Head of caudate nucleus (tissue), 42 donors: ENCODE measurements around the gene UNKL.

ENCODE experiments used
- DNase-seq, 42 donors: peaks; one replicate each; pipeline versions ENCODE4 v3.0.0 to v3.0.0-alpha.2; 2020 to 2021; ENCODE audit warnings: mixed read lengths in 7 of 42
- intact Hi-C: fragments of 100-400 bp; cut with DNase I; formaldehyde crosslinking; loops from one replicate; pipeline ENCODE4 v1.15.0; 2022

Gene UNKL

GRCh38 chr16:1420111-1420539 lies 5.6 kb upstream of the UNKL start:
- DNase-seq: peak in 4 of 42 donors; percentile 8 to 17 (median 12)
- intact Hi-C loops: loop anchor here (5.0 to 10.0 kb wide), 2 partner anchors 55 to 68 kb away; partner anchors contain the start of genes CLCN7, GNPTG and TSR3

DNA sequence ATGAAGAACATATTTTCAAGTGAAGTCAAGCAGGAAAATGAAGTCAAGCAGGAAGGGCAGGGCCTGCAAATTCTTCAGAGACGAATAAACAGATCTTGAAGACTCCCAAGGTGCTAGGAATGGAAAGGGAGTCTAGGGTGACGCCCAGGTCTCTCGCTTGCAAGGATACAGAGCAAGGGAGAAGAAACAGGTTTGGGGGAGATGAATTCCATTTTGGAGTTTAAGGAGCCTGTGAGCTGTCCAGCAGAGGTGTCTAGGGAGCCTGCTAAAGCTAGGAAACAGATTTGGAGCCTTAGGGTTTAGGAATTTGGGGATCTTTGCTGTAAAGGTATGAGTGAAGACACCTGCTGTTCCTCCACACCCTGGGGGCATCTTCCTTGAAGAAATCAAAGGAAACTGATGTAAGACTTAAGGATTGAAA lies 2.0 kb upstream of the UNKL start:
- intact Hi-C loops: loop anchor here (10.0 kb wide), 1 partner anchor 112 kb away; the partner anchor contains the start of gene UBE2I
- no peak for DNase-seq

DNA sequence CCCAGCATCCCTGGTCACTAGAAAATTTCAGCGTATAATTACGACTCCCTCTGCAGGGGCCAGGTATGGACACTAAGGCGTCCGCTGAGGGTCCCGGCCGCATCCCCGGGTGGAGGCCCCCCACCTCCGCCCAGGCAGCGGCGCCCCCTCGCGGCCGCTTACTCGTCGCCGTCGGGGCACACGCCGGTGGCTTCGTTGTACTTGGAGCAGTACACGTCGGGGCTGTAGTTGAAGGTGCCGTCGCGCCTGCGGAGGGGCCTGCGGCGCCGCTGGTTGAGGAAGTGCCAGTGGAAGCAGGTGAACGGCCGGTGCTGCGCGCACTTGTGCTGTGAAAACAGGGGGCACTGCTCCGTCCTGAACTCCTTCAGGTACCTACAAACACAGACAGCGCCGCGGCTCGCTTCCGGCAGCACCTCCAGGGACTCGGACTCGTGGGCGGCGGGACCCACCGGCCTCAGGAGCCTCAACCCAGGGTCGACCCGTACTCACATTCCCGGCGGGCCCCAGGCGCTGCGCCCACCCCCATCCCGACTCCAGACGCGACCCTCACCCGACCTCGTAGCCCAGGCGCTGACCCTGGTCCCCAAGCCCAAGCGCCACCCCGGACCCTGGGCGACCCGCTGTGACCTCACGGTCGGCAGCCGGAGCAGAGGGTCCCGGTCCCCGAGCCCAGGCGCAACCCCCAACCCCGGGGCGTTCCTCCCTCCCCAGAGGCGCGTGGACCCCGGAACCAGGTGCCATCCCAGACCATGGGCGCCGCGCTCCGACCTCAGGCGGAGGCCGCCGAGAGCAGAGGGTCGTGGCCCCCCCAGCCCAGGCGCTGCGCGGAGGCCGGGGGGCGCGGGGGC lies 596 bp downstream of the UNKL start:
- intact Hi-C loops: loop anchor here (10.0 kb wide), 1 partner anchor 109 kb away; the partner anchor contains the start of gene UBE2I
- peak in 37 of 42 donors; percentile 14 to 77 (median 46) for DNase-seq

GRCh38 chr16:1412847-1413246 lies 1.7 kb downstream of the UNKL start:
- no peak for DNase-seq
- intact Hi-C loops: loop anchor here (10.0 kb wide), 1 partner anchor 108 kb away; the partner anchor contains the start of gene UBE2I

DNA sequence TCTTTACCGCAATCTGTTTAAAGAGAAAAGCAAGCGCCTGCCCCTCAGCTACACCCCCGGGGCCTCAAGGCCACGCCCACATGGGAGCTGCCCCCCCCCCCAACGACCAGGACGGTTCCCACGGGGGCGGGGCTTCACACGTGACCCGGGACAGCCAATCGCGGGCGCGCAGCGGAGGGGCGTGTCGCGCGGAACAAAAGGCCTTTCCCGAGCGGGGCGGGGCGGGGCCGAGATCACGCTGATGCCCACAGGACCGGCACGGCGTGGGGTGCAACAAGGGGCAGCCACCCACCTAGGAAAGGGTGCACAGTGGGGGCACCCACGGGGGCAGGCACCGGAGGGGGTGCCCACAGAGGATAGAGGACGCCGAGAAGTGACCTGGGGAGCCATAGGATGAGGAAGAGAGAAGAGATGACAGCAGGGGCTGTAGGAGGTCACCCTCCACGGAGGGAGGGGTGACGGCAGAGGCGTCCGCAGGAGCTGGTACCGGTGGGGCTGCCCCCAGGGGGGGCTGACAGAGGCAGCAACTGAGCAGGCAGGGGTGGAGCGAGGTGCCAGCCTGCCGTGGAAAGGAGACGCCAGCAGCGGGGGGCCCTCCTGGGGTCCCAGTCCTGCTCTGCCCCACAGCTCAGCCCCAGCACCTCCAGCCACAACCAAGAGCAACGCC lies 6.2 kb downstream of the UNKL start:
- peak; percentile 93 to 100 (median 98) for DNase-seq
- intact Hi-C loops: no loop called here

DNA sequence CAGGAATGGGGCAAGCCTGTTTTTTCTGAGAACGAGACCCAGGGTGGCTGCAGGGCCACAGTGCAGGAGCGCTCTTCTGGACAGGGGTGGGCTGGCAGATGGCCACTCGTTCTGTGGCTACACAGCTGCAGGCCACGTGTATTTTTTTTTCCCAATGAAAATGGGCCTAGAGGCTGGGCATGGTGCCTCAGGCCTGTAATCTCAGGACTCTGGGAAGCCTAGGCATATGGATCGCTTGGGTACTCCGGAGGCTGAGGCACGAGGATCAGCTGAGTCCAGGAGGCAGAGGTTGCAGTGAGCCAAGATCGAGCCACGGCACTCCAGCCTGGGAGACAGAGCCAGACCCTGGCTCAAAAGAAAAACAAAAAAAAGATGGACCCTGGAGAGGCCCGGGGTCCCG lies 6.8 kb downstream of the UNKL start:
- intact Hi-C loops: no loop called here
- DNase-seq: peak in 24 of 42 donors; percentile 3 to 57 (median 24)

GRCh38 chr16:1403733-1404132 lies 10.8 kb downstream of the UNKL start:
- intact Hi-C loops: no loop called here
- no peak for DNase-seq

GRCh38 chr16:1403036-1403435 lies 11.5 kb downstream of the UNKL start:
- intact Hi-C loops: no loop called here
- DNase-seq: no peak

GRCh38 chr16:1401758-1402154 lies 12.7 kb downstream of the UNKL start:
- intact Hi-C loops: no loop called here
- no peak for DNase-seq

DNA sequence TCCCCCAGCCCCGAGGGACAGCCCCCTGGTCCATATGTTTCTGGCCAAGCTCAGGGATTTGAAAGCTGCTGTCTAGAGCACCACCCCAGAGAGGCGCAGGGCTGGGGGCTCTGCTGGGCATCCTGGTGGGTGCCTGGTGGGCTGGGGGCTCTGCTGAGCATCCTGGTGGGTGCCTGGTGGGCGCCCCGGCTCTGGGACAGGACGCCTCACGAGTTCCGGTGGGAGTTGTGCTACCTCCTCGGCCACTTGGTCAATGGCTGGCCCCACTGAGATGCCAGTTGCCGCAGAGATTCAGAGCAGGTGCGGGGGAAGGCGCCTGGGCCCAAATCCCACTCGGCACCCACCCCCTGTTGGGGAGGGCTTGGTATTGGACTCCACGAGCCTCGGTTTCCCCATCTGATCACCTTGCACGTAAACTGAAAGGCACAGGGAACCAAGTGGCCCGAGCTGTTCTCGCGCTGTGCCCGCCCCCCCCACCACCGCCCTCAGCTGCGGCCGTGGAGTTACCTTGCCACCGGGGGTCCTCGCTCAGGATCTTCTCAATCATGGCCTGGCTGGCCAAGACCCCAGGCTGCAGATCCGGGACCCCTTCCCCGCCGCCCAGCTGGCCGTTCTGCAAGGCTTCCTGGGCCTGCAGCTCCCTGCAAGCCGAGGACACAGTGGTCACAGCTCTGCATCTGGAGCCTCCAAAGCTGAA lies 13.3 kb downstream of the UNKL start:
- no peak for DNase-seq
- intact Hi-C loops: no loop called here

DNA sequence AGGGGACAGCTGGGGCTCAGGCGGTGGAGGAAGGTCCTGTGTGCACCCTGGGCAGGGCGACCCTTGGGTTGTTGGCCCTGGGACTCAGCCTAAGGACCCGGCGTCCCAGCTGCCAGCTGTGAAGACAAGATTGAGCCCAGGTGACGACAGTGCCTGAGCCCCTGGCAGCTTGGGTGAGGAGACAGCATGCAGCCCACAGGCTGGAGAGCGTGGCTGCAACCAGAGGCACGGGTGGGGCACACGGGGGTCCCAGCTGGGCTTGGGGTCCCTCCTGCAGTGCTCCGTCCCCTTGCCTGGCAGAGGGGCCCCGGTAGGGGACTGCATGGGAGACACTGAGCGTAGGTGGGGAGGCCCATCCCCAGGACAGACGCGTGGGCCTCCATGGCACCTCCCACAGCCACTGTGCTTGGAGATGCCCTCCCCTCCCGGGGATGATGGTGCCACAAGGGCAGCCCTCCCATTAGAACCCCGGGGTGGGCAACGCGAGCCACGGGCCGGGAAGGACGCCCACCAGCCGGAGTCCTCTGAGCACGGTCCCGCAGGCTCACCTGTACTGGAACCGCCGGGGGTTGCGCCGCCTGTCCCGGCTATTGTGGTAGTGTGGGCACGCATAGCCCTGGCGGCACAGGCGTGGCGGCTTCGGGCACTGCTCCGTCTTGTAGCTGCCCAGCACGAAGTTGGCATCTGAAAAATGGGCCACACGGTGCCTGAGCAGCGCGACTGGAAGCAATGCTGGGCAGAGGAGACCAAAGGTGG lies 15.5 kb downstream of the UNKL start:
- intact Hi-C loops: no loop called here
- no peak for DNase-seq

DNA sequence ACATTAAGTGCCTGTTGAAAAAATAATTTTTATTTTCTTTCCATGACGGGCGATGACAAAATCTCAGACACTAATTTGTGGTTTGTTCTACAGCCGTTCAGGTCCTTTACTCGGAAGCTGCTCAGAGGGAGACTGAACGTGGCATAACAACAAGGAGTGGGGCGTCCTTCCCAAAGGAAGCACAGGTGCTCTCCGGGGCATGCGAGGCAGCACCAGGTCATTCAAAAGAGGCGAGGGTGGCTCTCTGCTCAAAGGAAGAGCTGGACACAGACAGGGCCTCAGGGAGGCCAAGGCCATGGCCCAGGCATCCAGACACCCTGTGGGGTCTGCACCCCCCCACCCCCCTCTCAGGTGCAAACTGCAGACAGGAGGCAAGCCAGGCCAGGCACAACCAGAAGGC lies 16.2 kb downstream of the UNKL start:
- DNase-seq: no peak
- intact Hi-C loops: no loop called here

DNA sequence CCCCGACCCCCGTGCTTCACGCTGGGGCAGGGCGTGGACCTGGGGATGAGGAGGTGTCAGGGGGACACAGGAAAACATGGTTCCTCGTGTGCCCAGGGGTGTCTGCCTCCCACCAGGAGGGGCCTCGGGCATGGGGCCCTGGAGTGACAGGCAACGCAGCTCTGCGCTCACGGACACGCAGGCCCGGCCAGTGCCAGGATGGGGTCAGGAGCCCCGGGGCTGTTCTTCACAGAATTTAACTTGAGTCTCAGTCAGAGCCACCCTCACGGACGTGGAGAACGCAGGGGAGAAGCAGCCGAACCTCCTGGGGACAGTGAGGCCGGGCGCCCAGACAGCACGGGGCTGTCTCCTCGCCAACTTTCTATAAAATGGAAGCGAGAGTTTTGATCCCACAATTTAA lies 16.7 kb downstream of the UNKL start:
- intact Hi-C loops: no loop called here
- no peak for DNase-seq

DNA sequence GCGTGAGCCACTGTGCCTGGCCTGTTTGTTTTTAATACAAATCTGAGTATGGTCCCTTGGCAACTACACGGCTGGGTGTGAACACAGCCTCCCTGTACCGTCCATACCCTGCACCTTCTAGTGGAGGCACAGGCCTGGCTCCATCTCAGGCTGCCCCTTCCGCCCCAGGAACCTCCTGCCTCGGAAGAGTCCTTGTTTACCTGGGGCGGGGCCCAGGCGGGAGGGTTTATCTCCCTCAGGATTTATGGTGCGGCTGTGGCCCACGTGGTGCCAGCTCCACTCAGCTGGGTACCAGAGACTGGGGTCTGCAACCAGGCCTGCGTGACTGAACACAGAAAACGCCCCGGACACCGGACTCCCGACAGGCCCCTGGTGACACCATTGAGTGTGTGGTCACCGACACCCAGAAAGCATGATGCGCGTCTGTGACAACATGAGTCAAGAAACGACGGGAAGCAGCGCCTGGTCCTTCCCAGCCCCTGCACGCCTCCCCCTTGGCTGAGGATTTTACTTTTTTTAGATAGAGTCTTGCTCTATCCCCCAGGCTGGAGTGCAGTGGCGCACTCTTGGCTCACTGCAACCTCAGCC lies 19.0 kb downstream of the UNKL start:
- DNase-seq: no peak
- intact Hi-C loops: no loop called here

GRCh38 chr16:1394367-1394951 lies 20.0 kb downstream of the UNKL start:
- no peak for DNase-seq
- intact Hi-C loops: no loop called here

DNA sequence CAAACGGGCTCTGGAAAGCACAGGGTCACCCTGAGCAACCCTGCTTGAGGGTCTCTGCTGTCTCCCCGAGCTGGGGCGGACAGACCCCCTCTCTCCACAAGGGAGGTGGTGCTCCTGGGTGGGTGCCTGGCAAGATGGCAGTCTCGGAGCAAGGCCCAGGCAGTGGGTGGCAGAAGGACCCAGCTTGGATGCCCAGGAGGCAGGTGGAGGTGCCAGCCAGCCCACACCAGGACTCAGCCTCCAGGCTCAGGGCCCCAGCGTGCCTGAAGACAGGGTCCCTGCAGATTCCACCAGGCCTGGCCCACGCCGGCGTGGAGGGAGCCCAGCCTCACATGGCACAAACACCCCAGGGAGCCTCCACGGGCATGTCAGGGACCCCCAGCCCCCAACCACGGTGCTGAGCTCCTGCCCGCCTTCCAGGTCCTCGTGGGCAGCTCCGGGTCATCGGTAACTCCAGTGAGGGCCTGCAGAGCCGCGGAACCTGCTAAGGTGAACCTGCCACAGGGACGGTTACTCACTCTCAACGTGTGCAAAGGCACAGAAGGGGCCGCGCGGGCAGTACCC lies 20.8 kb downstream of the UNKL start:
- intact Hi-C loops: no loop called here
- no peak for DNase-seq

DNA sequence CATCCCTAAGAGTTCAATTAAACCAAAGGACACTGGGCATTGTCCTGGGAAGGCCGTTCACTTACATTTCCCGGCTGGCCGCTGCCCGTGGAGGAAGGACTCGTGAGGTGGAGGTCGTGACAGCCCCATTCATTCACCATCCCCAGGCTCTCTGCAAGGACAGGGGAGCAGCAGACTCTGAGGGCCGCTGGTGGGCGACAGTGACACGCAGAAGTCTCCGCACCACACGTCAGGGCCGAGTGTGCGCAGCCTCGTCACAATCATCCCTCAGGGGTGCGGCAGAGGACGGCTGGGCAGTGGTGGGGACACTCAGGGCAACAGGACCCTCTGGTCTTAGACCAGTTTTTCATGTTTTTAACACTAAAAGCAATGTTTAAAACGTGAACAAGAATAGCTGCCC lies 21.7 kb downstream of the UNKL start:
- DNase-seq: no peak
- intact Hi-C loops: no loop called here

GRCh38 chr16:1390239-1390779 lies 24.2 kb downstream of the UNKL start:
- intact Hi-C loops: no loop called here

More at GRCh38 chr16:1390239-1390779, 24.2 kb downstream of the UNKL start:
- DNase-seq: no peak
